Amygdala (tissue), 56 donors: Measurements from ENCODE around the gene CARMIL1.

ENCODE experiments used
- DNase-seq, 56 donors: peaks; one replicate each; lab custom pipeline; 2025; lab: John Stamatoyannopoulos, UW

CARMIL1 gene

GRCh38 chr6:25586927-25587326 lies 307.8 kb downstream of the CARMIL1 start:
- no peak for DNase-seq

DNA sequence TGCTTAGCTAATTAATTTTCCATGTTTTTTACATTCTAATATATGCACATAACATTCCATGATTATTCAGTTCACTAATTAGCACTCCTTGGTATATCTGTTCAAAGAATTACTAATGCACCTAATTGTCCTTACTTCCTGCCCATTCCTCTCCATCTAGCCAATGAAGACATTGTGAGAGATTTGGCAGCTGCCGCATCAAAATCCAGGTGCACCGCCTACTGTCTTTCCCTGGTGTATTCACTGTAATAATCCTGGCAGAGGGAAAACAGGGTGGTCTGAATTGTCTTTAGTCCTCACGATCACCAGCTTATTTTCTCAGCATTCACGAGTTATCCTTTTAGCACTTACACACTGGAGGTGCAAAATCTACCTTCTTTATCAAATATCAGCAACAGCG lies 311.8 kb downstream of the CARMIL1 start:
- DNase-seq, result no peak

GRCh38 chr6:25596928-25597818 lies 318.0 kb downstream of the CARMIL1 start:
- DNase-seq, result no peak

GRCh38 chr6:25599516-25600085 lies 320.4 kb downstream of the CARMIL1 start:
- DNase-seq, result no peak

DNA sequence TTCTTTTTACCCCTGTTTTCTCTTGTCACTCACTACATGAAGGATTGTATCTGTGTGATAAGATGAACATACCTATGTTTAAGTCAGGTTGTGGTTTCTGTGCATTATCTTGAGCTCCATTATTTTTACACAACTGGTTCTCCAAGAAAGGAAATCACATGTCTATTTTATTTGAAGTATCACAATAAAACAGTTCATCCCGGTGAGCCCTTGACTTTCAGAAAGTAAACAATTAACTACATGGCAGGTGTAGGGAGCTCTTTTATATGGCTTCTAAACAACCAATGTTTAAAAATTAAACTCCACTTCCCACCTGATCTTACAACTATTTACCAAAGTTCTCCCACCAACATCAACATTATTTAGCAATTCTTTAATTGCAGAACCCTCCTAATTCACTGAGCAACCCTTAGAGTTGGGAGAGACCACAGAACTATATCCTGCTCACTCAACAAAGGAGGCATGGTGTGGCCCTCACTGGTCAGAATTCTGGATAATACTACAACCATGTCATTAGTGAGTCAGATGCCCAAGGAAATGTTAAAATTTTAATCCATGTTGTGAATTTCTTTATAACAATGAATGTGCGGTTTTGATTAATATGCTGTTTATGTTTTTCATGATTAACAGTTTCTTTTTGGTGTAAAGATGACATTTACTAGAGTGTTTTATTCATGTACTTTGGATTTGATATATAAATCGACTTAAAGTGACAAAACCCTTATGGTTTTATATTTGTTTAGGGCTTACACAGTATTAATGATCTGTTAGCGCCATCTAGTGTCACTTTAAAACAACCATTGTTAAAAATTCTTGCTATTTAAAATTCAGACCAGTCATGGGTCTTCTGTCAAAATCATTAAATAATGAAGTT lies 322.9 kb downstream of the CARMIL1 start:
- no peak for DNase-seq

- no peak for DNase-seq
These were observed 323.5 kb downstream of the CARMIL1 start for GRCh38 chr6:25602674-25602982.

DNA sequence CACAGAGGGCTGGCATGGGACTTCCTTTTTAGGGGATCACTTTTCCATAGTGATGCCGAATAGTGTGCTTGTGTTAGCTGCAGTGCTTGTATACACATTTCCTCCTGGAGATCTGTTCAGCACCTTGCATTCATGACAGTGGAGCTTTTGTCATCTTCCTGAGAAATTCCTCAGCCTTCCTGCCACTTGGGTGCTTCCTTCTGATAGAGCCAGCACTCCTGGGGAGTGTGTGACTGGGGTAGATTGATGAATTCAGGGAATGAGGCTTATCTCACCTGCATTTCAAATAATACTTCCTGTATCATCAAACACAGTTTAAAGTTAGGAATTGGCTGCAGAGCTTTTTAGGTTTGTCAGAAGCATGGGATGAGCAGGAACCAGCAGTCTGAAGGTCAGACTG lies 324.1 kb downstream of the CARMIL1 start:
- no peak for DNase-seq

GRCh38 chr6:25606151-25606550 lies 327.0 kb downstream of the CARMIL1 start:
- no peak for DNase-seq

DNA sequence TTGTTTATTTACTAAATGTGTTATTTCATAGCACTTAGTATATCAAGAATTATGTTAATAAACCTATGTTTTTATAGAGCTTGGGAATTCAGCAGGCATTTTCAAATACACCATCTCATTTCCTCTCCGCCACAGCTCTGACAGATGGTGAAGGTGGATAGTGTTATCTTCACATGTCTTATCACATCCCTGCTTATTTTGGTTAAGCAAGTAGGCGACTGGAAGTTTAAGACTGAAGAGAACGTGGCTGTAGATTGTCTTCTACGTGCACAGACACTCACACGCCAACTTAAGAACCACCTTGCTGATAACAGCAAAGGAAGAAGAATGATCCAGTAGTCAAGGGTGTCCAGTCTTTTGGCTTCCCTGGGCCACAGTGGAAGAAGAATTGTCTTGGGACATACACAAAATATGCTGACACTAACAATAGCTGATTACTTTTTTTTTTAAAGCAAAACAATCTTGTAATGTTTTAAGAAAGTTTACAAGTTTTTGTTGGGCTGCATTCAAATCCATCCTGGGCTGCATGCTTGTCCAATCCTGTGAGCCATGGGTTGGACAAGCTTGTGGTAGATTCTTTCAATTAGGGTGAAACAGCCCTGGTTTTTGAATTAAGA lies 329.5 kb downstream of the CARMIL1 start:
- DNase-seq, result no peak

GRCh38 chr6:25612666-25613065 lies 333.5 kb downstream of the CARMIL1 start:
- DNase-seq, result no peak

- no peak for DNase-seq
These were observed 334.2 kb downstream of the CARMIL1 start for GRCh38 chr6:25613415-25613814.

GRCh38 chr6:25614052-25614451 lies 334.9 kb downstream of the CARMIL1 start:
- DNase-seq, result no peak

- no peak for DNase-seq
These were observed 336.3 kb downstream of the CARMIL1 start for GRCh38 chr6:25615471-25615870.

GRCh38 chr6:25617997-25618396 lies 338.8 kb downstream of the CARMIL1 start:
- DNase-seq, result no peak

DNA sequence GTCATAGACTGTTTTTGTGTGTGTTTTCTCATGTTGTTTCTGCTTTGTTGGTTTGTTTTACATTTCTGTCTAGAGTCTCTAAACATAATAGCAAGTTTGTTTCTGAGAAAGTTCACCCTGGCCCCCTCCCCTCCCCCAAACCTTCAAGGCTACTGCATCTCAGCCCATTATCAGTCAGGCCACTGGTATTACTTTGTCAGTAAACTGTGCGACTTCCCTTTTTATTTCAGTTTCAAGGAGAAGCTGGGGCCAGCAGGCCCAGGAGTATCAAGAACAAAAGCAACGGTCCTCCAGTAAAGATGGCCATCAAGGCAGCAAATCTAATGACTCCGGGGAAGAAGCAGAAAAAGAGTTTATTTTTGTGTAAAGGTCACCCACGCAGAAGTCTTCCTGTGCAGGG lies 340.0 kb downstream of the CARMIL1 start:
- no peak for DNase-seq

GRCh38 chr6:25620391-25620790 lies 341.2 kb downstream of the CARMIL1 start:
- DNase-seq, result no peak

DNA sequence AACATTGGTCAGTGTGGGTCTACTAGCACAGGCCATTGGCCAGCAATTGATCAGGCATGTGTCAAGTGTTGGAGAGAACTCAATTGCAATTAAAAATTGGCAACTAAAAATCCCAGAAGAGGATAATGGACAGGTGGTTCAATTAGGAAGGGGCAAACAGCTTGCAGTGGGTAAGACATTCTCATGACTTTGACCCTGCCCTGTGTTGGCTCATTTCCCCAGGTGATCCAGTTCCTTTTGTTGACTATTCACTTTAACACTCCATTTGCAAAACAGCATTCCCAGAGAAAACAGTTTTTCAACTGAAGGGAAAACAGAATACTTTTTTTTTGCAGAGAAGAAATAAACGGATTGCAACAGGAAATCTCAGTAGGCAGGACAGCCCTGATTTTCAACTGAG lies 343.9 kb downstream of the CARMIL1 start:
- DNase-seq, result no peak

DNA sequence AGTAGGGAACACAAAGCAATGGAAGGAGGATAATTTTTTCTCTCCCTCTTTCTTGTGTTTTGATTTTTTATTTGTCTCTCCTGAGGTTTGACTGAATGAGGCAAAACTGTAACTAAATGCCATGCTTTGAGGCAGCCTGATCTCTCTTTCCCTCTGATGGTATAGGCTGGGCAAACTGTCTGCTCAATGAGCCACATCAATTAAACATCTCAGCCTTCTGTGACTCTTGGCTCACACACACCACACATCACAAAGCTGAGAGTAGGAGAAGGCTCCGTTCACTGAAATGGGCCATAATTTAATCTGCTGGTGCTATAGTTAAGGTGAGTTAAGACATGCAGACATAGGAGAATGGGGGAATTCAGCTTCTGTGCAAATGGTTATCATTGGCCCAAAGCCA lies 344.7 kb downstream of the CARMIL1 start:
- no peak for DNase-seq

- DNase-seq, result no peak
These were observed 347.8 kb downstream of the CARMIL1 start for GRCh38 chr6:25627001-25627400.

DNA sequence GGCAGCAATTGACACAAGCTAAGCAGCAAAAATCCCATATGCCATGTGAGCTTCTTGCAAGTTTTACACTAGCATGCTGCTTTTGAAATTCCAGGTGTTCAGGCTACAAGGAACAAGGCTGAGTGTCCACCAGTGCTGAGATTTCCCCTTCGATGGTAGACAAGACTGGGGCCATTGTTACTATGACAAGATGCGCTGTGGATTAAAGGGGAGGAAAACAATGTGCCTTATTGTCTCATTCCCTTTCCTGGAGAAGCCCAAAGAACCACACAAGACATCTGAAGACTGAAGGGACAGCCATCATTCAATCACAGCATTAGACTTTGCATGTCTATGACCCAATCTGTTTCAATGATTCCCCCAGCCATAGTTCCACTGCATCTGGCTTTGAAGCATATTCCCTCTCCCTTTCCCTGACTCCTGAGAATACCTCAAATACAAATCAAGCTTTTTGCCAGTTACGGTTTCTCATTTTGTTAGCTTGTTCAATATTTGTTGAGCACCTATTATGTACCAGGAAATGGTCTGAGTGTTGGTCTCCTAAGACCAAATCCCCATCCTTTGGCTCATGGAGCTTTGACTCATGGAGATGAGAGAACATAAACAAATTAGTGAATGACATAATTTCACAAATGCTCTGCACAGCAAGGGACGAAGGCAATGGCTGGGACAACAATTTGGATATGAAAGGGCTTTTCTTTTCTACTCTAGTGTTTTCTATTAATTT lies 349.5 kb downstream of the CARMIL1 start:
- no peak for DNase-seq
